ENCODE measurements around the gene GPR157.

Gene GPR157

GRCh38 chr1:9080705-9081291 is 48.1 kb downstream of the GPR157 start:
- in situ Hi-C loops (cut with MboI; ENCODE audit: low sequenced_read_pairs, unreplicated experiment), result no loop called here
- no peak for DNase-seq (ENCODE audit: low spot score)
- no peak for TF ChIP-seq CTCF (IDR thresholded peaks at IDR 0.05; ENCODE audit: borderline replicate concordance, control extremely low read depth, extremely low read depth, insufficient read depth, missing control alignments)

GRCh38 chr1:9079988-9080704 is 48.8 kb downstream of the GPR157 start:
- no peak for DNase-seq (ENCODE audit: low spot score)
- no peak for TF ChIP-seq CTCF (IDR thresholded peaks at IDR 0.05; ENCODE audit: borderline replicate concordance, control extremely low read depth, extremely low read depth, insufficient read depth, missing control alignments)
- in situ Hi-C loops (cut with MboI; ENCODE audit: low sequenced_read_pairs, unreplicated experiment), result no loop called here

- no peak for TF ChIP-seq CTCF (IDR thresholded peaks at IDR 0.05; ENCODE audit: borderline replicate concordance, control extremely low read depth, extremely low read depth, insufficient read depth, missing control alignments)
- DNase-seq (ENCODE audit: low spot score), result no peak
- in situ Hi-C loops (cut with MboI; ENCODE audit: low sequenced_read_pairs, unreplicated experiment), result no loop called here
Observed at GRCh38 chr1:9078752-9079500, 50.0 kb downstream of the GPR157 start.

- TF ChIP-seq CTCF (IDR thresholded peaks at IDR 0.05; ENCODE audit: borderline replicate concordance, control extremely low read depth, extremely low read depth, insufficient read depth, missing control alignments), result no peak
- no peak for DNase-seq (ENCODE audit: low spot score)
- in situ Hi-C loops (cut with MboI; ENCODE audit: low sequenced_read_pairs, unreplicated experiment), result no loop called here
Observed at GRCh38 chr1:9078015-9078751, 50.7 kb downstream of the GPR157 start.

GRCh38 chr1:9075022-9075421 is 53.9 kb downstream of the GPR157 start:
- no peak for DNase-seq (ENCODE audit: low spot score)
- in situ Hi-C loops (cut with MboI; ENCODE audit: low sequenced_read_pairs, unreplicated experiment), result no loop called here
- no peak for TF ChIP-seq CTCF (IDR thresholded peaks at IDR 0.05; ENCODE audit: borderline replicate concordance, control extremely low read depth, extremely low read depth, insufficient read depth, missing control alignments)

GRCh38 chr1:9073143-9073542 is 55.8 kb downstream of the GPR157 start:
- DNase-seq (ENCODE audit: low spot score), result no peak
- no peak for TF ChIP-seq CTCF (IDR thresholded peaks at IDR 0.05; ENCODE audit: borderline replicate concordance, control extremely low read depth, extremely low read depth, insufficient read depth, missing control alignments)
- in situ Hi-C loops (cut with MboI; ENCODE audit: low sequenced_read_pairs, unreplicated experiment), result no loop called here

All from GM13976 (cell line).